CD8-positive, alpha-beta memory T cell (primary cell): Measurements from ENCODE around the gene ZNF597. TPM values are rescaled to one million over a fixed set of nuclear protein-coding genes. Genes with fewer than 3 reads are reported as not detected.
A peak's percentile ranks its signal among the peaks of the same experiment; 100 is the strongest.

Experiments
- CTCF ChIA-PET: fragments of 350-600 bp; sonication (Branson Sonifier 250); formaldehyde crosslinking; loops from one replicate; lab custom pipeline; 2021; ENCODE audit warnings: antibody characterized with exemption; lab: Charles Lee
- POLR2A ChIA-PET: fragments of 350-600 bp; sonication (Branson Sonifier 250); formaldehyde crosslinking; loops from one replicate; lab custom pipeline; 2021; ENCODE audit warnings: antibody characterized with exemption; lab: Charles Lee
- DNase-seq, 5 donors: peaks; one replicate each; pipeline versions ENCODE4 v3.0.0 to v3.0.0-alpha.2; 2020 to 2022; ENCODE audit warnings: mixed read lengths in 1 of 5
- H3K27ac ChIP-seq: one replicate; pipeline ENCODE4 v1.7.0; 2013; ENCODE audit warnings: low read depth, mild to moderate bottlenecking, low read length, moderate library complexity
- H3K27me3 ChIP-seq: 2 replicates; pipeline ENCODE4 v1.7.0; 2013; ENCODE audit warnings: low read length, mild to moderate bottlenecking; ENCODE audit not compliant: insufficient read depth, poor library complexity, severe bottlenecking
- H3K36me3 ChIP-seq: 2 replicates; pipeline ENCODE4 v1.7.0; 2013; ENCODE audit warnings: mild to moderate bottlenecking, low read length, moderate library complexity; ENCODE audit not compliant: insufficient read depth
- H3K4me1 ChIP-seq: 2 replicates; pipeline ENCODE4 v1.7.0; 2013; ENCODE audit warnings: mild to moderate bottlenecking, low read length, moderate library complexity; ENCODE audit not compliant: insufficient read depth
- H3K4me3 ChIP-seq: 2 replicates; pipeline ENCODE4 v1.7.0; 2013; ENCODE audit warnings: mild to moderate bottlenecking, low read length
- H3K9me3 ChIP-seq: 2 replicates; pipeline ENCODE4 v1.7.0; 2013; ENCODE audit warnings: mild to moderate bottlenecking, low read length
- H3K27ac Mint-ChIP-seq, 8 donors: one replicate each; pipeline ENCODE4 v1.8.0; 2020 to 2021; ENCODE audit warnings: mixed read lengths in 8 of 8, mild to moderate bottlenecking in 6 of 8, inconsistent platforms in 3 of 8, moderate library complexity in 3 of 8
- H3K27me3 Mint-ChIP-seq, 2 donors: one replicate each; pipeline ENCODE4 v1.8.0; 2020 to 2021; ENCODE audit warnings: mixed read lengths in 2 of 2, mild to moderate bottlenecking in 1 of 2, moderate library complexity in 1 of 2
- H3K36me3 Mint-ChIP-seq, 3 donors: one replicate each; pipeline ENCODE4 v1.8.0; 2020 to 2021; ENCODE audit warnings: mixed read lengths in 3 of 3, inconsistent platforms in 1 of 3, mild to moderate bottlenecking in 1 of 3
- H3K4me1 Mint-ChIP-seq, 3 donors: one replicate each; pipeline ENCODE4 v1.8.0; 2020 to 2021; ENCODE audit warnings: mixed read lengths in 3 of 3, inconsistent platforms in 1 of 3, mild to moderate bottlenecking in 1 of 3
- H3K4me3 Mint-ChIP-seq, 7 donors: one replicate each; pipeline ENCODE4 v1.8.0; 2020 to 2021; ENCODE audit warnings: mixed read lengths in 7 of 7, mild to moderate bottlenecking in 6 of 7, moderate library complexity in 4 of 7, inconsistent platforms in 2 of 7
- H3K9me3 Mint-ChIP-seq, 5 donors: one replicate each; pipeline ENCODE4 v1.8.0; 2020 to 2022; ENCODE audit warnings: mixed read lengths in 5 of 5, mild to moderate bottlenecking in 3 of 5, moderate library complexity in 2 of 5, inconsistent platforms in 1 of 5
- polyA plus RNA-seq: library from polyadenylated mRNA; unstranded; fragments of 300-500 nt; fragmentation: Illumina TruSeq; gene quantifications from one replicate; pipeline ENCODE4 v1.2.3, GENCODE V29; 2021
- total RNA-seq, 2 experiments: library from RNA; stranded (reverse); gene quantifications; one replicate each; pipeline ENCODE4 v1.2.3, GENCODE V29; 2021

ZNF597 gene
- total and polyA plus RNA-seq, 3 experiments from 2014 or later, result 1.3 to 2.4 (median 2.4) TPM

DNA sequence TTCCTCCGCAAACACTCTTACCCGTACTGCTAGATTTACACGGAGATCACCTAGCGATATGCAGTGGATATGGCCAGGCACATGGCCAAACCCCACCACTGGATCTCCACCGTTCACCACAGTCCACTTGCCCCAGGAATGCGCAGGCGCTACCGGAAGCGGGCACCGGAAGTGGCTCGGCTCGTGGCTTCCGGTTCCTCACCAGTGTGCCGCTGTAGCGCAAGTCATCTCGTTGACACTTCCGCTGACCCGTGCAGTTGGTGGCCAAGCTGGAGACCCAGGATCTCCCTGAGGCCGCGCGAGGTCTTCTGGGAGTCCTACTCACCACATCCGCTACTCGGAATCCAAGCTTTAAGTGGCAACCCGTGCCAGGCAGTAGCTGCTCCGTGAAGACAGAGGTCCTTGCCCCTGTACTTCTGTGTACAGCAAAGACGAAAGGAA, 11.5 kb downstream of the ZNF597 start:
- POLR2A ChIA-PET, result no interaction called here
- DNase-seq, result peak; percentile 2 to 69 (median 38)
- H3K27ac Mint-ChIP-seq, result peak overlapping the region; percentile 7 to 80 (median 60)
- peaks cover 8% of the 10 kb centered on the region for H3K4me1 ChIP-seq
- CTCF ChIA-PET, result interaction anchor here (1.0 kb wide), 1 partner anchor 115 kb away, joined by 3 read pairs; no protein-coding TSS in a partner anchor
- no peaks in the 10 kb centered on the region for H3K9me3 ChIP-seq
- H3K9me3 Mint-ChIP-seq, result peaks cover 0 to 8% (median 0%) of the 10 kb centered on the region in 5 donors
- H3K4me1 Mint-ChIP-seq, result peaks cover 13 to 27% (median 24%) of the 10 kb centered on the region in 3 donors
- H3K27me3 ChIP-seq, result no peaks in the 10 kb centered on the region
- no peak overlapping the region for H3K27ac ChIP-seq
- H3K4me3 Mint-ChIP-seq, result peak overlapping the region; percentile 20 to 90 (median 65)
- H3K4me3 ChIP-seq, result peak overlapping the region; percentile 26
- peaks cover 2 to 3% of the 10 kb centered on the region in 2 donors for H3K27me3 Mint-ChIP-seq
- peaks cover 0 to 36% (median 16%) of the 10 kb centered on the region in 3 donors for H3K36me3 Mint-ChIP-seq
- no peaks in the 10 kb centered on the region for H3K36me3 ChIP-seq

DNA sequence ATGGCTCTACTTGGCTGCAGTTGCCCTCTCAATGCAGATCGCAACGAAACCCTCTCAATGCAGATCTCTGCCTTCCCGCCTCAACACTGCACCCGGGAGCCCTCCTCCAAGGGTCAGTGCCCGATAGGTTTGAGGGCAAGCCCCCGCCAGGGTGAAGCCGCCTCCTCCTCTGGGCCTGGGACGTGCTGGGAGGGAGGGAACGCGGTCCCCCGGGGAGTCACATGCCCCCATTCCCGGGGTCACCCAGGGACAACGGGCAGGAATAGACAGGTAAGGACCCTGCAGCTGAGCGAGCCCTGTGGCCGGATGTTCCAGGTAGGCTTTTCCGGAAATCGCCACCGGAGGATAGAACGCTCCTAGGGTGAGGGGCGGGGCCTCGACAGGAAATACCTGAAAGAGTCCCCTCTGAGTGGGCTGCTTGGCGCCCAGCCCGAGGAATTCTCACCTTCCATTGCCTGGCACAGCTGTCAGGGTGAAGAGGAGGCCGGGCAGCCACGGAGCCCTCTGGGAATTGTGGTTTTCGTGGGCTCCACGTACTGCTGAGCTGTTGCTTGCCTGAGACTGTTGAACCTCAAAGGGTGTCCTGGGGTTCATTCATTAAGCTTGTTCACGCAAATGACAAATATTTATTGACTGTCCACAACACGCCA, 29.4 kb downstream of the ZNF597 start:
- DNase-seq, result no peak
- Histone ChIP-seq H3K9me3 (peaks cover 29% of the 10 kb centered on the region), H3K36me3 (peaks cover 1% of the 10 kb centered on the region), H3K27me3 (no peaks in the 10 kb centered on the region), H3K4me1 (no peaks in the 10 kb centered on the region), H3K27ac (no peak overlapping the region), H3K4me3 (no peak overlapping the region)
- CTCF ChIA-PET, result no interaction called here
- Mint-ChIP-seq H3K27ac (no peak overlapping the region), H3K4me1 (no peaks in the 10 kb centered on the region), H3K4me3 (no peak overlapping the region), H3K27me3 (peaks cover 0 to 2% of the 10 kb centered on the region in 2 donors), H3K9me3 (peaks cover 20 to 75% (median 59%) of the 10 kb centered on the region in 5 donors), H3K36me3 (peaks cover 4 to 48% (median 22%) of the 10 kb centered on the region in 3 donors)
- POLR2A ChIA-PET, result no interaction called here

DNA sequence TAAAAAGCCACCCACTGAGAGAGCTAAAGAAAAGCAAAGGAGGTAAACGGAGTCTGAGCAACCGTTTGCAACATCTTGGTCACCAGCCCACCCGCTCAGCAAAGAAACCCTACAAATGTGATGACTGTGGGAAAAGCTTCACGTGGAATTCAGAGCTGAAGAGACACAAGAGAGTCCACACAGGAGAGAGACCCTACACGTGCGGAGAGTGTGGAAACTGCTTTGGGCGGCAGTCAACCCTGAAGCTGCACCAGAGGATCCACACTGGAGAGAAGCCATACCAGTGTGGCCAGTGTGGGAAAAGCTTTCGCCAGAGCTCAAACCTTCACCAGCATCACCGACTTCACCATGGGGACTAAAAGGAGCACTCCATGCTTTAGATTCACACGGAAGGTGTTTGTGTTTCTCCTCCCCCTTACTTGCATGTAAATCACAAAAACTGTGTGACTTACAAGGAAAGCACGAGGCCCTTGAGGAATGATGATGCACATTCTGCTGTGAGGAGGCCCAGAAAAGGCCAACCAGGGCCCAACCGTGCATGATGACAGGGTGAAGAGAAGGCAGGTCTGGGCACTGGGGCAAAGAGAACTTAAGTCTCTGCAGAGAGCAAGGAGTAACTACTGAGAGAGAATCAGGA, 34.6 kb downstream of the ZNF597 start:
- POLR2A ChIA-PET, result interaction anchor here (0.6 kb wide), 1 partner anchor 752 kb away, joined by 3 read pairs; no protein-coding TSS in a partner anchor
- peaks cover 52% of the 10 kb centered on the region for H3K9me3 ChIP-seq

DNA sequence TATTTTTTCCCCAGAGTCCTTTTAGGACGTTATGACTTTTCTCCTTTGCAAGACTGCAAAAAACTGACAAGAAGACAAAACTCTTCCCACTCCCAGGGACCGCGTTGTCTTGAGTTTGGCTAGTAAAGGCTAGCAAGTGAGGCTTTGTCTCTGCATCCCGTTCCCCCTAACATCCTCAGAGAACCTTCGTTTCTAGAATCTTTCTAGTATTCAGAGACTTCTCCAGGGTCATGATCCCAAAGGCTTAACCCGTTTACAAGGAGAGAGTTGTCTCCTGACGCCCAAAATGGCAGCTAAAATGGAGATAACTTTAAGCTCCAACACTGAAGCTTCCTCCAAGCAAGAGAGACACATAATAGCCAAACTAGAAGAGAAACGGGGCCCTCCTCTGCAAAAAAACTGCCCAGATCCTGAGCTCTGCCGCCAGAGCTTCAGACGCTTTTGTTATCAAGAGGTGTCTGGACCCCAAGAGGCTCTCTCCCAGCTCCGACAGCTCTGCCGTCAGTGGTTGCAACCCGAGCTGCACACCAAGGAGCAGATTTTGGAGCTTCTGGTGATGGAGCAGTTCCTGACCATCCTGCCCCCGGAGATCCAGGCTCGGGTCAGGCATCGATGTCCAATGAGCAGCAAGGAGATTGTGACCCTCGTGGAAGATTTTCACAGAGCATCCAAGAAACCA, 41.4 kb downstream of the ZNF597 start:
- POLR2A ChIA-PET, result interaction anchor here (1.2 to 2.7 kb wide), 6 partner anchors 36 to 267 kb away, joined by 4 to 18 read pairs (median 12); partner anchors contain the start of genes CLUAP1, TIGD7, ZNF213 and ZNF263
- H3K36me3 Mint-ChIP-seq, result peaks cover 35 to 64% (median 48%) of the 10 kb centered on the region in 3 donors
- DNase-seq, result no peak
- H3K9me3 Mint-ChIP-seq, result peaks cover 11 to 25% (median 21%) of the 10 kb centered on the region in 5 donors
- CTCF ChIA-PET, result interaction anchor here (0.6 to 1.9 kb wide), 9 partner anchors 42 to 1939 kb away, joined by 3 to 7 read pairs (median 3); partner anchors contain the start of genes NAA60, TIGD7, ZNF263 and ZNF597
- H3K4me3 Mint-ChIP-seq, result peak overlapping the region; percentile 89 to 98 (median 92)
- H3K27ac Mint-ChIP-seq, result peak overlapping the region; percentile 77 to 92 (median 86)
- Histone ChIP-seq H3K4me1 (peaks cover 26% of the 10 kb centered on the region), H3K27ac (peak overlapping the region; percentile 40), H3K36me3 (peaks cover 26% of the 10 kb centered on the region), H3K27me3 (no peaks in the 10 kb centered on the region), H3K4me3 (peak overlapping the region; percentile 92), H3K9me3 (peaks cover 9% of the 10 kb centered on the region)
- no peaks in the 10 kb centered on the region for H3K27me3 Mint-ChIP-seq
- H3K4me1 Mint-ChIP-seq, result peaks cover 47 to 72% (median 54%) of the 10 kb centered on the region in 3 donors

More for the DNA sequence above, 34.6 kb downstream of the ZNF597 start:
- Histone ChIP-seq H3K27ac (no peak overlapping the region), H3K4me1 (peaks cover 2% of the 10 kb centered on the region), H3K4me3 (peak overlapping the region; percentile 3), H3K27me3 (no peaks in the 10 kb centered on the region), H3K36me3 (peaks cover 44% of the 10 kb centered on the region)
- Mint-ChIP-seq H3K27ac (peak overlapping the region in 1 of 8 donors; percentile 21), H3K4me1 (peaks cover 3 to 18% (median 8%) of the 10 kb centered on the region in 3 donors), H3K36me3 (peaks cover 34 to 79% (median 70%) of the 10 kb centered on the region in 3 donors), H3K9me3 (peaks cover 31 to 81% (median 75%) of the 10 kb centered on the region in 5 donors), H3K4me3 (no peak overlapping the region), H3K27me3 (peaks cover 0 to 2% of the 10 kb centered on the region in 2 donors)
- CTCF ChIA-PET, result interaction anchor here (1.3 kb wide), 1 partner anchor 79 kb away, joined by 3 read pairs; no protein-coding TSS in a partner anchor
- no peak for DNase-seq

DNA sequence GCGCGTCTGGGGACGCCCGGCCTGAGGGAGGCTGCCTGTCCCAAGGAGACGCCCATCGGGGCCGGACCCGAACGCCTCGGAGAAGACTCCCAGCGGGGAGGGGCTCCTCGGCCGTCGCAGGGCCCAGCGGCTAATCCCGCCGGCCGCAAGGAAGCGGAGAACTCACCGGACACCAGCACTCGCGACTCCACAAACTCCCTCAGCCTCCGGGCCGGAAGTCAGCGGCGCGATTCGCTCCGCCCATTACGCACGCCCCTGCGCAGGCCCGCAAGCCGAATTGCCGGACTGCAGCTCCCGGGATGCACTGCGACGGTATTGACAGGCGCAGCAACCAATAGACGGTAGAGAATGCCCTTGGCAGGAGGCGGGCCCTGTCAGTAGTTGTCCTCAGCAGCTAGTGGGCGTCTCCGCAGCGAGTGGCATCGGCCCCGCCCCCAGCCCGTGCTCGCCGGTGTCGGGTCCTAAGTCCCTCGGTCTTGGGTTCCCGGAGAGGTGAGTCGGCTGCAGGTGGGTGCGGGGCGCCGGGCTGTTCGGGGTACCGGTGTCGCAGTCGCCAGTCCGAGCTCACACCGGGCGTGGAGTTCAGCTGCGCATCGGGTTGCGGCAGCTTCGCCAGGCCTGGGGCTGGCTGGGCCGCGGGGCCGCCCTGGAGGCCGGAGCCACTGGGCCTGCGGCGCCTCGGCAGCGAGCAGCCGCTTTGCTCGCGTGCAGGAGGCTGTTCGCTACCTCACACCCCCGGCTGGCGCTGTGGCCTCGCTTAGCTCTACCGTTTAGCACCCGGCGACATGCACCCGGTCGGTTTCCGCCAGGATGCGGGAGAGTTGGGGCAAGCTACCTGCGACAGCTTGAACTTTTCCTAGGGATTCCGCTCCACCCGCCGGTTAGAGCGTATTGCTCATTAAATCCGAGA, 42.3 kb downstream of the ZNF597 start, which contains the start of the genes ZNF174 and ZSCAN32:
Gene ZNF174 (plus strand): TSS at position 437 of the 910 bp plus-strand sequence. CDS start 790 bp downstream, outside the sequence.
Gene ZSCAN32 (minus strand): TSS at position 226 of the 910 bp plus-strand sequence. CDS start 3,447 bp downstream, outside the sequence.
- H3K36me3 Mint-ChIP-seq, result peaks cover 34 to 64% (median 48%) of the 10 kb centered on the region in 3 donors
- ChIA-PET CTCF (interaction anchor here (0.7 to 1.9 kb wide), 11 partner anchors 43 to 271 kb away, joined by 3 to 7 read pairs (median 3); partner anchors contain the start of genes CLUAP1, NAA60, TIGD7 and ZNF263), POLR2A (interaction anchor here (0.6 to 2.7 kb wide), 12 partner anchors 18 to 266 kb away, joined by 3 to 18 read pairs (median 5); partner anchors contain the start of genes CLUAP1, TIGD7, ZNF213 and ZNF263)
- DNase-seq, result peak; percentile 97 to 99 (median 99)
- peaks cover 54 to 79% (median 62%) of the 10 kb centered on the region in 3 donors for H3K4me1 Mint-ChIP-seq
- H3K27ac Mint-ChIP-seq, result peak within 1 kb of the TSS; percentile 85 to 93 (median 90)
- no peaks in the 10 kb centered on the region for H3K27me3 Mint-ChIP-seq
- Histone ChIP-seq H3K36me3 (peaks cover 26% of the 10 kb centered on the region), H3K4me3 (peak within 1 kb of the TSS; percentile 92), H3K4me1 (peaks cover 26% of the 10 kb centered on the region), H3K27ac (peak within 1 kb of the TSS; percentile 76), H3K9me3 (peaks cover 9% of the 10 kb centered on the region), H3K27me3 (no peaks in the 10 kb centered on the region)
- H3K4me3 Mint-ChIP-seq, result peak within 1 kb of the TSS; percentile 89 to 98 (median 92)
- H3K9me3 Mint-ChIP-seq, result peaks cover 5 to 17% (median 13%) of the 10 kb centered on the region in 5 donors

DNA sequence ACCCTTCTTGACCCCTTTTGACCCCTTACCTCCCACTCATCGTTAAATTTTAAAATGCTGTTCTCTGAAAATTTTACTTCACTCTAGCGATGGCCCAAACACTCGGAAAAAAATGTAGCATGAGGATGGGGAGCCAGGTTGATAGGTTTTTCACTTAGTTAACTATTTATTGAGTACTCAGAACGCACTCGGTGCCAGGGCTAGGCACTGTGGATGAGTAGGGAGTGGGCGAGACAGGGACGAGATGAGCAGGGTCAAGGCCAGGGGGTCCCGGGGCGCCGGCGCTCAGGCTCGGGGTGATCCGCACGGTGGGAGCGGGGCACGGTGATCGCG, 42.9 kb downstream of the ZNF597 start:
- Histone ChIP-seq H3K27ac (peak overlapping the region; percentile 76), H3K36me3 (peaks cover 21% of the 10 kb centered on the region), H3K9me3 (peaks cover 7% of the 10 kb centered on the region), H3K4me3 (peak overlapping the region; percentile 92), H3K4me1 (peaks cover 26% of the 10 kb centered on the region), H3K27me3 (no peaks in the 10 kb centered on the region)
- no peaks in the 10 kb centered on the region for H3K27me3 Mint-ChIP-seq
- H3K4me1 Mint-ChIP-seq, result peaks cover 59 to 82% (median 66%) of the 10 kb centered on the region in 3 donors
- peak overlapping the region; percentile 89 to 98 (median 92) for H3K4me3 Mint-ChIP-seq
- H3K36me3 Mint-ChIP-seq, result peaks cover 33 to 64% (median 47%) of the 10 kb centered on the region in 3 donors
- ChIA-PET CTCF (interaction anchor here (0.7 to 1.9 kb wide), 9 partner anchors 43 to 238 kb away, joined by 3 to 7 read pairs (median 3); partner anchors contain the start of genes CLUAP1, NAA60, TIGD7 and ZNF263), POLR2A (interaction anchor here (0.6 to 2.7 kb wide), 12 partner anchors 11 to 250 kb away, joined by 3 to 18 read pairs (median 6); partner anchors contain the start of genes CLUAP1, TIGD7, ZNF263 and ZNF75A)
- H3K27ac Mint-ChIP-seq, result peak overlapping the region; percentile 26 to 92 (median 84)
- no peak for DNase-seq
- peaks cover 3 to 14% (median 8%) of the 10 kb centered on the region in 5 donors for H3K9me3 Mint-ChIP-seq
